ENCODE measurements around the gene TBC1D26. TPM values are rescaled to one million over a fixed set of nuclear protein-coding genes. Genes with fewer than 3 reads are reported as not detected.

The TBC1D26 gene
- polyA plus RNA-seq, 1 donor (not counting 4 experiments of a cell fraction or from before 2014, with no cell fraction given), result not detected

DNA sequence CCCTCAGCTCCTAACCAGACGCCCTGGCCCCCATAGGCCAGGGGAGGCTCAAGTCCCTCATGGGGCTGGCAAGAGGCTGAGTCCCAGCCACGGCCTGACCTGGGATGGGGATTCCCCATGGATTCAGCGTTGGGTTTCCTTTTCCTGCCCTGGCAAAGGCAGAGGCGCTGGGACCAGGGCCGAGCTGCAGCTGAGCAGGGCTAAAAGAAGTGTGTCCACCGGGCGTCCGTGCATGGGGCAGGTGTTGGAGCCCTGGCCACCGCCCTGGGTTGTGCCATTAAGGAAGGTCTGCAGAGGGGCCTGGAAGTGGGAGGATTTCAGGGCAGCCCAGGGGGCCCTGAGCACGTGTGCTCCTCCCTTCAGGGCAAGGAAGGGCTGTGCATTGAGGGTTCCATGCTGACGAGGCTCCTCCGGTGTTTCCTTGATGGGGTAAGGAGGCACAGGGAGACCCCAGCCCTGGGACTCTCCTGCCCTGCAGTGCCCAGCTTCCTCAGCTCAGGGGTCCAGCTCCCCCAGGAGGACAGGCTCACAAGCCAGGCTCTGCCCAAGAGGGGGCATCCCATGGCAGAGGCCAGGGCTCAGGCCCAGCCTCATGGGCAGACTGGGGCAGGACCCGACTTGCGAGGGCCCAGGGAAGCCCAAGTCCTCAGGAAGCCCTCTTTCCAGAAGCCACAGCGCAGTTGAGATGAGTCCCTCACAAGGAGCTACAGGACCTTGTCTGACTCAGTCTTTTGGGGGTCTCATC lies 10.1 kb downstream of the TBC1D26 start:
- Histone ChIP-seq H3K9ac (ENCODE audit: control insufficient read depth, extremely low read depth, insufficient read depth, low read length) (no peak overlapping the region), H3K9me1 (ENCODE audit: control insufficient read depth, extremely low read depth, insufficient read depth, low read length) (no peaks in the 10 kb centered on the region), H3K27me3 (ENCODE audit: control insufficient read depth, extremely low read depth, insufficient read depth, low read length) (peaks cover 3% of the 10 kb centered on the region), H3K9me3 (ENCODE audit: control insufficient read depth, low read depth, low read length) (no peaks in the 10 kb centered on the region), H4K20me1 (ENCODE audit: control insufficient read depth, extremely low read depth, insufficient read depth, low read length) (no peaks in the 10 kb centered on the region), H3K4me1 (ENCODE audit: control insufficient read depth, extremely low read depth, insufficient read depth, low read length) (no peaks in the 10 kb centered on the region), H3K4me3 (ENCODE audit: control insufficient read depth in 2 of 3, extremely low read depth in 1 of 3, insufficient read depth in 2 of 3, low read depth in 1 of 3, low read length in 3 of 3) (no peak overlapping the region), H2AFZ (ENCODE audit: control insufficient read depth, low read length) (no peak overlapping the region), H3K79me2 (ENCODE audit: control insufficient read depth, insufficient read depth, low read length) (no peaks in the 10 kb centered on the region), H3K27ac (ENCODE audit: control insufficient read depth, insufficient read depth, low read length) (no peak overlapping the region), H3K4me2 (ENCODE audit: control insufficient read depth, extremely low read depth, insufficient read depth, low read depth, low read length) (no peak overlapping the region), H3K36me3 (ENCODE audit: control insufficient read depth in 2 of 2, extremely low read depth in 1 of 2, insufficient read depth in 2 of 2, low read length in 2 of 2) (no peaks in the 10 kb centered on the region)
- dilution Hi-C loops (cut with MboI; ENCODE audit: extremely low pct_ligation_motif_present, low sequenced_read_pairs), result no loop called here
- no peak for DNase-seq (ENCODE audit: low read depth, low spot score)
- TF ChIP-seq, protein P1, sequence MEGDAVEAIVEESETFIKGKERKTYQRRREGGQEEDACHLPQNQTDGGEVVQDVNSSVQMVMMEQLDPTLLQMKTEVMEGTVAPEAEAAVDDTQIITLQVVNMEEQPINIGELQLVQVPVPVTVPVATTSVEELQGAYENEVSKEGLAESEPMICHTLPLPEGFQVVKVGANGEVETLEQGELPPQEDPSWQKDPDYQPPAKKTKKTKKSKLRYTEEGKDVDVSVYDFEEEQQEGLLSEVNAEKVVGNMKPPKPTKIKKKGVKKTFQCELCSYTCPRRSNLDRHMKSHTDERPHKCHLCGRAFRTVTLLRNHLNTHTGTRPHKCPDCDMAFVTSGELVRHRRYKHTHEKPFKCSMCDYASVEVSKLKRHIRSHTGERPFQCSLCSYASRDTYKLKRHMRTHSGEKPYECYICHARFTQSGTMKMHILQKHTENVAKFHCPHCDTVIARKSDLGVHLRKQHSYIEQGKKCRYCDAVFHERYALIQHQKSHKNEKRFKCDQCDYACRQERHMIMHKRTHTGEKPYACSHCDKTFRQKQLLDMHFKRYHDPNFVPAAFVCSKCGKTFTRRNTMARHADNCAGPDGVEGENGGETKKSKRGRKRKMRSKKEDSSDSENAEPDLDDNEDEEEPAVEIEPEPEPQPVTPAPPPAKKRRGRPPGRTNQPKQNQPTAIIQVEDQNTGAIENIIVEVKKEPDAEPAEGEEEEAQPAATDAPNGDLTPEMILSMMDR (optimal IDR thresholded peaks at IDR 0.05 in 1 of 3, IDR thresholded peaks at IDR 0.05 in 1 of 3, conservative IDR thresholded peaks at IDR 0.05 in 1 of 3; ENCODE audit: extremely low read depth in 1 of 3, insufficient read depth in 2 of 3, low read length in 3 of 3), result no peak
- no peak for TF ChIP-seq EZH2 (IDR thresholded peaks at IDR 0.05; ENCODE audit: low read length)
- no peak for FAIRE-seq

DNA sequence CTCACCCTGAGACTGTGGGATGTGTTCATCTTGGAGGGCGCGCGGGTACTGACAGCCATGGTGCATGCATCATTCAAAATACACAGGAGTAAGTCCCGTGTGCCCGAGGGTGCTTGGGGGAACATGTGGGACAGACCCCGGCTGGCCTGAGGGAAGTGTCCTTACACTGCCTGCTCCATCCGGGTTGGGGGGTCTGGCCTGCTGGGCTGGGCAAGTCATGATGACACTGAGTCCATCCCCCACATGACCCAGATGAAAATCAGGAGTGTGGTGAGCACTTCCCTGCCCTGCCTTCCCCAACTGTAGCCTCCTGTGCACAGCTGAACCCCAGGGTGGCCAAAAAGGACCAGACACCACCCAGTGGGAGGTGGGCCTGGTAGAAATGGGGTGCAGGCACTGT lies 10.8 kb downstream of the TBC1D26 start:
- no peak for TF ChIP-seq EZH2 (IDR thresholded peaks at IDR 0.05; ENCODE audit: low read length)
- TF ChIP-seq, protein P1 (optimal IDR thresholded peaks at IDR 0.05 in 1 of 3, IDR thresholded peaks at IDR 0.05 in 1 of 3, conservative IDR thresholded peaks at IDR 0.05 in 1 of 3; ENCODE audit: extremely low read depth in 1 of 3, insufficient read depth in 2 of 3, low read length in 3 of 3), result no peak
- Histone ChIP-seq H2AFZ (ENCODE audit: control insufficient read depth, low read length) (no peak overlapping the region), H3K9ac (ENCODE audit: control insufficient read depth, extremely low read depth, insufficient read depth, low read length) (no peak overlapping the region), H3K36me3 (ENCODE audit: control insufficient read depth in 2 of 2, extremely low read depth in 1 of 2, insufficient read depth in 2 of 2, low read length in 2 of 2) (no peaks in the 10 kb centered on the region), H3K27ac (ENCODE audit: control insufficient read depth, insufficient read depth, low read length) (no peak overlapping the region), H3K4me1 (ENCODE audit: control insufficient read depth, extremely low read depth, insufficient read depth, low read length) (no peaks in the 10 kb centered on the region), H3K9me1 (ENCODE audit: control insufficient read depth, extremely low read depth, insufficient read depth, low read length) (no peaks in the 10 kb centered on the region), H3K4me3 (ENCODE audit: control insufficient read depth in 2 of 3, extremely low read depth in 1 of 3, insufficient read depth in 2 of 3, low read depth in 1 of 3, low read length in 3 of 3) (no peak overlapping the region), H3K9me3 (ENCODE audit: control insufficient read depth, low read depth, low read length) (no peaks in the 10 kb centered on the region), H4K20me1 (ENCODE audit: control insufficient read depth, extremely low read depth, insufficient read depth, low read length) (no peaks in the 10 kb centered on the region), H3K79me2 (ENCODE audit: control insufficient read depth, insufficient read depth, low read length) (no peaks in the 10 kb centered on the region), H3K4me2 (ENCODE audit: control insufficient read depth, extremely low read depth, insufficient read depth, low read depth, low read length) (no peak overlapping the region), H3K27me3 (ENCODE audit: control insufficient read depth, extremely low read depth, insufficient read depth, low read length) (peaks cover 3% of the 10 kb centered on the region)
- FAIRE-seq (no peak), DNase-seq (ENCODE audit: low read depth, low spot score) (no peak)
- dilution Hi-C loops (cut with MboI; ENCODE audit: extremely low pct_ligation_motif_present, low sequenced_read_pairs), result no loop called here
